MCF 10A (cell line): ENCODE measurements around the gene CPN2. TPM values are rescaled to one million over a fixed set of nuclear protein-coding genes. Genes with fewer than 3 reads are reported as not detected.

Experiments
- BruUV-seq: library from RNA; stranded (reverse); fragments of 400-500 nt; replicated peaks from 2 replicates; lab custom pipeline; 2021; lab: Mats Ljungman, UMichigan
- CTCF ChIA-PET: fragments of 300-600 bp; sonication (Branson Sonifier 250); formaldehyde crosslinking; extraction: SDS; loops from one replicate; lab custom pipeline; 2021; ENCODE audit warnings: antibody characterized with exemption, inconsistent platforms; lab: Yijun Ruan, JAX
- POLR2A ChIA-PET: fragments of 300-600, 350-650 bp; sonication (Branson Sonifier 250); formaldehyde crosslinking; extraction: SDS; loops from one replicate; lab custom pipeline; 2020; ENCODE audit warnings: antibody characterized with exemption, inconsistent platforms; lab: Yijun Ruan, JAX
- DNase-seq: peaks from one replicate; pipeline ENCODE4 v3.0.0-alpha.2; 2018; ENCODE audit not compliant: unreplicated experiment
- H3K27ac Mint-ChIP-seq: one replicate; pipeline ENCODE4 v1.8.0; 2022; ENCODE audit warnings: mild to moderate bottlenecking, low read depth, mixed read lengths; ENCODE audit not compliant: unreplicated experiment
- H3K27me3 Mint-ChIP-seq: one replicate; pipeline ENCODE4 v1.8.0; 2022; ENCODE audit warnings: mixed read lengths; ENCODE audit not compliant: insufficient read depth, unreplicated experiment
- H3K36me3 Mint-ChIP-seq: one replicate; pipeline ENCODE4 v1.8.0; 2022; ENCODE audit warnings: mild to moderate bottlenecking, moderate library complexity, mixed read lengths; ENCODE audit not compliant: insufficient read depth, unreplicated experiment
- H3K4me1 Mint-ChIP-seq: one replicate; pipeline ENCODE4 v1.8.0; 2022; ENCODE audit warnings: mixed read lengths; ENCODE audit not compliant: insufficient read depth, unreplicated experiment
- H3K4me3 Mint-ChIP-seq: one replicate; pipeline ENCODE4 v1.8.0; 2022; ENCODE audit warnings: mild to moderate bottlenecking, moderate library complexity, mixed read lengths; ENCODE audit not compliant: unreplicated experiment
- H3K9me3 Mint-ChIP-seq: one replicate; pipeline ENCODE4 v1.8.0; 2022; ENCODE audit warnings: mixed read lengths; ENCODE audit not compliant: unreplicated experiment
- CTCF ChIP-seq: fragments of 200-600 bp; IDR thresholded peaks from one replicate; pipeline ENCODE4 v1.8.0; 2022; ENCODE audit warnings: antibody characterized with exemption, mild to moderate bottlenecking; ENCODE audit not compliant: unreplicated experiment
- intact Hi-C: fragments of 100-400 bp; cut with micrococcal nuclease; formaldehyde crosslinking; loops from 2 replicates; pipeline ENCODE4 v1.14.1; 2022
- total RNA-seq: library from RNA; stranded (reverse); gene quantifications from 2 replicates; pipeline ENCODE4 v1.2.3, GENCODE V29; 2022

Gene CPN2
- total RNA-seq, 1 experiment from 2014 or later: not detected

- DNase-seq: no peak
- H3K27me3 Mint-ChIP-seq: no peaks in the 10 kb centered on the region
- no TSS peak for BruUV-seq
- ChIA-PET CTCF (interaction anchor here (0.6 to 2.3 kb wide), 8 partner anchors 11 to 805 kb away, joined by 3 to 20 read pairs (median 3); no protein-coding TSS in a partner anchor), POLR2A (interaction anchor here (0.9 to 1.1 kb wide), 2 partner anchors 10 to 18 kb away, joined by 3 to 4 read pairs; no protein-coding TSS in a partner anchor)
- H3K4me1 Mint-ChIP-seq: peaks cover 15% of the 10 kb centered on the region
- TF ChIP-seq CTCF: no peak
- H3K9me3 Mint-ChIP-seq: no peaks in the 10 kb centered on the region
- no peak overlapping the region for H3K4me3 Mint-ChIP-seq
- H3K27ac Mint-ChIP-seq: no peak overlapping the region
- intact Hi-C loops: no loop called here
- H3K36me3 Mint-ChIP-seq: no peaks in the 10 kb centered on the region
These were observed 38.3 kb downstream of the CPN2 start for GRCh38 chr3:194312743-194313281.

GRCh38 chr3:194312186-194312742, 38.9 kb downstream of the CPN2 start:
- POLR2A ChIA-PET: no interaction called here
- no peak for TF ChIP-seq CTCF
- no peak overlapping the region for H3K4me3 Mint-ChIP-seq
- no peaks in the 10 kb centered on the region for H3K9me3 Mint-ChIP-seq
- no peaks in the 10 kb centered on the region for H3K27me3 Mint-ChIP-seq
- CTCF ChIA-PET: interaction anchor here (0.6 to 2.3 kb wide), 3 partner anchors 475 to 670 kb away, joined by 3 to 20 read pairs (median 3); no protein-coding TSS in a partner anchor
- intact Hi-C loops: no loop called here
- DNase-seq: no peak
- H3K4me1 Mint-ChIP-seq: peaks cover 15% of the 10 kb centered on the region
- no TSS peak for BruUV-seq
- no peak overlapping the region for H3K27ac Mint-ChIP-seq
- H3K36me3 Mint-ChIP-seq: no peaks in the 10 kb centered on the region

- no TSS peak for BruUV-seq
- Mint-ChIP-seq H3K9me3 (no peaks in the 10 kb centered on the region), H3K36me3 (no peaks in the 10 kb centered on the region), H3K27me3 (no peaks in the 10 kb centered on the region), H3K4me1 (peaks cover 15% of the 10 kb centered on the region), H3K4me3 (no peak overlapping the region), H3K27ac (no peak overlapping the region)
- TF ChIP-seq CTCF: no peak
- intact Hi-C loops: no loop called here
- no peak for DNase-seq
- POLR2A ChIA-PET: no interaction called here
- CTCF ChIA-PET: interaction anchor here (0.9 kb wide), 1 partner anchor 645 kb away, joined by 4 read pairs; no protein-coding TSS in a partner anchor
These were observed 40.1 kb downstream of the CPN2 start for GRCh38 chr3:194311000-194311399.

GRCh38 chr3:194310060-194310835, 40.9 kb downstream of the CPN2 start:
- no peaks in the 10 kb centered on the region for H3K36me3 Mint-ChIP-seq
- no peaks in the 10 kb centered on the region for H3K27me3 Mint-ChIP-seq
- no TSS peak for BruUV-seq
- H3K9me3 Mint-ChIP-seq: no peaks in the 10 kb centered on the region
- ChIA-PET POLR2A (interaction anchor here (0.8 to 2.0 kb wide), 4 partner anchors 12 to 175 kb away, joined by 3 to 17 read pairs (median 9); partner anchors contain the start of gene HES1), CTCF (interaction anchor here (0.7 to 3.6 kb wide), 2 partner anchors 24 to 529 kb away, joined by 3 to 17 read pairs; no protein-coding TSS in a partner anchor)
- H3K4me1 Mint-ChIP-seq: peaks cover 14% of the 10 kb centered on the region
- H3K4me3 Mint-ChIP-seq: no peak overlapping the region
- no peak for DNase-seq
- no peak for TF ChIP-seq CTCF
- intact Hi-C loops: no loop called here
- H3K27ac Mint-ChIP-seq: no peak overlapping the region
